Left ventricle myocardium superior (tissue), 1 donor: ENCODE measurements around the gene NPRL2. TPM values are rescaled to one million over a fixed set of nuclear protein-coding genes. Genes with fewer than 3 reads are reported as not detected.

Source experiments
- ATAC-seq: fragments of 200-7000 bp; cut with Tn5 transposase; one replicate; pipeline ENCODE4 v1.9.1; 2020; ENCODE audit warnings: mild to moderate bottlenecking, moderate library complexity
- DNase-seq: peaks from one replicate; pipeline ENCODE4 v3.0.0-alpha.2; 2020
- intact Hi-C: fragments of 100-400 bp; cut with micrococcal nuclease; formaldehyde crosslinking; loops from one replicate; pipeline ENCODE4 v1.11.0; 2022
- total RNA-seq: library from RNA; stranded (reverse); fragmentation: NEBNext Ultra II Directional; extraction: Animal tissue kit (Norgen Biotek cat#: 25700); gene quantifications from one replicate; pipeline ENCODE4 v1.2.1, GENCODE V29; 2021
- donor health status: DM: no; HTN: yes; CAD: no; lungs with severe emphysema.

Gene NPRL2
- total RNA-seq, 1 donor from 2014 or later, result 16.8 TPM

DNA sequence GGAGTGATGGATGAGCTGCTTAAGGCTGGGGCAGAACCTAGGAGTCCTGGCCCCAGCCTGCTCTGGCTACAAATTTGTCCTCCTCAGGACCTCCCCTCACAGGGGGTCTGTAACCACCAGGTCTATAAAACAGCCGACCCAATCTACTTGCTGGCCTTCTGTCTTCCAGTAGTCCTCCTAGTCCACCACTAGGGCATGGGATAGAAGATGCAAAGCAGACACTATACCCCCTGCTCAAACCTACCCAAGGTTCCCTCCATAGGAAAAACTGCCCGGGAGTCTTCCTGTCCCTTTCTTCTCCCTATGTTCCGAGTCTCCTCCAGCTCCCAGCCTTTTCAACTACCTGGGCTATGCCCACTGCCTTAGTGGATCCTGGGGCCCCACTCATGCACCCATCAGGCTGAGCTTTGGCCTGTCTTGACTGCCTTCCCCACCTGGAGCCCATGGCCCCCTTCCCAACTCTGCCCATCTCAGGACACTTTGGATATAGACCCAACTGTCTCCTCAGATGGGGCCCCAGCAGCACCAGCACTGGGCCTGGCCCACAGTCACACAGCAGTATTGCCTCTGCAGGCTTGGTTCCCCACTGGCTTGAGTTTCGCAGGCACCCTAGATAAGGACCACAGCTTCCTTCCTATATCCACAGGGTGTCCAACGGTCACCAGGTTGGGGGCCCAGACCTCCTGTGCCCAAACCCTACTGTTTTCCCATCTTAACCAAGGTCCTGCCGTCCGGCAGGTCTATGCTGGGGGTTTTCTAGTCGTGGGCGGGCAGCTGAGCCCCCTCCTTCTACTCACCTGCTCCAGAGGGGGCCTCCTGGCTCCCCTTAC is 52.5 kb downstream of the NPRL2 start:
- intact Hi-C loops, result no loop called here
- DNase-seq, result no peak
- no peak for ATAC-seq

DNA sequence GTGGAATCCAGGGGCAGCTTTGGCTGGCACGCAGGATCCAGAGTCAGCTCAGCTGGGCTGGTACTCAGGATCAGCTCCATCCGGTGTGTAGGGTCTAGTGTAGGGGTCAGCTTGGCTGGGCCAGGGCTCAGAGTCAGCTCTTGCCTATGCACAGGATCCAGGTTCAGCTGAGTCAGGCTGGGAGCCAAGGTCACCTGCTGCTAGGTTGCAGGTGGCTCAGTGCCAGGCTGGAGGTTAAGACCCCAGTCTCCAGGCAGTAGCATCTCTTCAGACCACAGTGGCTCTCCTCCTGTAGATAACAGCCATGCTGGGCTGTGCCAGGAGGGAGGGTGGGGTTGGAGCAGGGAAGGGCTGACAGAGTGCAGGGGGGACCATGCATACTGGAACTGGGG is 53.2 kb downstream of the NPRL2 start:
- no peak for DNase-seq

More for the DNA sequence above, 53.2 kb downstream of the NPRL2 start:
- intact Hi-C loops, result no loop called here
- ATAC-seq, result no peak

Other genes starting within 250 kb of the NPRL2 start
- gene SEMA3F, start 195.5 kb downstream of the NPRL2 start, total RNA-seq, result 11.4 TPM
- gene GNAT1, start 159.2 kb downstream of the NPRL2 start, total RNA-seq, result not detected
- gene SLC38A3, start 145.5 kb downstream of the NPRL2 start, total RNA-seq, result 10.4 TPM
- 137 TPM for gene GNAI2, start 114.6 kb downstream of the NPRL2 start, total RNA-seq
- 20.6 TPM for gene SEMA3B, start 81.6 kb downstream of the NPRL2 start, total RNA-seq
- gene LSMEM2, start 71.7 kb downstream of the NPRL2 start, total RNA-seq, result 31.6 TPM
- gene IFRD2, start 58.3 kb downstream of the NPRL2 start, total RNA-seq, result 79.3 TPM
- 0.92 TPM for gene HYAL3, start 51.4 kb downstream of the NPRL2 start, total RNA-seq
- 6.7 TPM for gene NAA80, start 51.4 kb downstream of the NPRL2 start, total RNA-seq
- 70.0 TPM for gene HYAL1, start 47.2 kb downstream of the NPRL2 start, total RNA-seq
- gene HYAL2, start 28.0 kb downstream of the NPRL2 start, total RNA-seq, result 36.0 TPM
- 30.7 TPM for gene TUSC2, start 22.6 kb downstream of the NPRL2 start, total RNA-seq
- 10.5 TPM for gene RASSF1, start 9.9 kb downstream of the NPRL2 start, total RNA-seq
- 0.07 TPM for gene ZMYND10, start 5.0 kb downstream of the NPRL2 start, total RNA-seq
- 5.2 TPM for gene CYB561D2, start 87 bp upstream of the NPRL2 start, total RNA-seq
- 27.4 TPM for gene TMEM115, start 8.7 kb upstream of the NPRL2 start, total RNA-seq
- 2.8 TPM for gene CACNA2D2, start 152.9 kb upstream of the NPRL2 start, total RNA-seq
- gene C3orf18, start 217.0 kb upstream of the NPRL2 start, total RNA-seq, result 51.0 TPM
- gene HEMK1, start 218.7 kb upstream of the NPRL2 start, total RNA-seq, result 15.3 TPM